GM23338 (cell line): ENCODE results near the gene ALPG. TPM values are rescaled to one million over a fixed set of nuclear protein-coding genes. Genes with fewer than 3 reads are reported as not detected.

Source experiments
- ATAC-seq: fragments of 200-7000 bp; cut with Tn5 transposase; 3 replicates; pipeline ENCODE4 v1.9.1; 2020
- DNase-seq: peaks from one replicate; pipeline ENCODE4 v3.0.0-alpha.2; 2015; ENCODE audit warnings: low spot score
- H2AFZ ChIP-seq: fragments of 200-600 bp; sonication (generic); 2 replicates; pipeline ENCODE4 v1.8.0; 2016; ENCODE audit warnings: antibody characterized with exemption, mild to moderate bottlenecking, moderate library complexity
- H3F3A ChIP-seq: fragments of 200-600 bp; sonication (generic); replicated peaks from 2 replicates; pipeline ENCODE4 v1.8.0; 2017; ENCODE audit warnings: antibody characterized with exemption, mixed run types, low read depth
- H3K27ac ChIP-seq: fragments of 200-600 bp; sonication (generic); 2 replicates; pipeline ENCODE4 v1.6.1; 2016; ENCODE audit warnings: low read depth
- H3K27me3 ChIP-seq: fragments of 200-600 bp; sonication (generic); 2 replicates; pipeline ENCODE4 v1.8.0; 2016; ENCODE audit warnings: mild to moderate bottlenecking, mixed run types, moderate library complexity; ENCODE audit not compliant: insufficient read depth
- H3K36me3 ChIP-seq: fragments of 200-600 bp; sonication (generic); 2 replicates; pipeline ENCODE4 v1.8.0; 2016; ENCODE audit warnings: mild to moderate bottlenecking; ENCODE audit not compliant: insufficient read depth
- H3K4me1 ChIP-seq: fragments of 200-600 bp; sonication (generic); 2 replicates; pipeline ENCODE4 v1.8.0; 2016; ENCODE audit warnings: mild to moderate bottlenecking, moderate library complexity; ENCODE audit not compliant: insufficient read depth
- H3K4me2 ChIP-seq: fragments of 200-600 bp; sonication (generic); 2 replicates; pipeline ENCODE4 v1.7.1; 2017; ENCODE audit warnings: mixed run types
- H3K4me3 ChIP-seq: fragments of 200-600 bp; sonication (generic); 2 replicates; pipeline ENCODE4 v1.6.1; 2016; ENCODE audit warnings: mixed run types
- H3K79me2 ChIP-seq: fragments of 200-600 bp; sonication (generic); replicated peaks from 2 replicates; pipeline ENCODE4 v1.8.0; 2017; ENCODE audit warnings: mild to moderate bottlenecking; ENCODE audit not compliant: insufficient read depth
- H3K9me2 ChIP-seq: fragments of 200-600 bp; sonication (generic); 2 replicates; pipeline ENCODE4 v1.8.0; 2017; ENCODE audit not compliant: insufficient read depth
- H4K20me1 ChIP-seq: fragments of 200-600 bp; sonication (generic); replicated peaks from 2 replicates; pipeline ENCODE4 v1.8.0; 2017; ENCODE audit warnings: mild to moderate bottlenecking; ENCODE audit not compliant: insufficient read depth
- H3K27ac Mint-ChIP-seq: 2 replicates; pipeline ENCODE4 v1.8.0; 2020; ENCODE audit warnings: inconsistent platforms, mild to moderate bottlenecking, moderate library complexity, mixed read lengths
- H3K27me3 Mint-ChIP-seq: 3 replicates; pipeline ENCODE4 v1.8.0; 2022; ENCODE audit warnings: low read depth, mild to moderate bottlenecking, moderate library complexity, mixed read lengths, inconsistent platforms; ENCODE audit not compliant: insufficient read depth, poor library complexity
- H3K36me3 Mint-ChIP-seq: 3 replicates; pipeline ENCODE4 v1.8.0; 2021; ENCODE audit warnings: low read depth, mild to moderate bottlenecking, inconsistent platforms, moderate library complexity, mixed read lengths
- H3K4me1 Mint-ChIP-seq: 3 replicates; pipeline ENCODE4 v1.8.0; 2020; ENCODE audit warnings: mild to moderate bottlenecking, inconsistent platforms, mixed read lengths
- H3K4me3 Mint-ChIP-seq: 3 replicates; pipeline ENCODE4 v1.8.0; 2021; ENCODE audit warnings: moderate library complexity, mild to moderate bottlenecking, inconsistent platforms, mixed read lengths
- H3K9me3 Mint-ChIP-seq: 3 replicates; pipeline ENCODE4 v1.8.0; 2020; ENCODE audit warnings: moderate library complexity, mild to moderate bottlenecking, inconsistent platforms, mixed read lengths
- EZH2 ChIP-seq: fragments of 200-600 bp; sonication (generic); IDR thresholded peaks from one replicate; pipeline ENCODE4 v1.8.0; 2017; ENCODE audit warnings: antibody characterized with exemption, mild to moderate bottlenecking, low read depth; ENCODE audit not compliant: unreplicated experiment
- JUNB ChIP-seq: IDR thresholded peaks from one replicate; pipeline ENCODE4 v1.6.1; 2016; ENCODE audit warnings: antibody characterized with exemption; ENCODE audit not compliant: unreplicated experiment
- STAT1 ChIP-seq: IDR thresholded peaks from one replicate; pipeline ENCODE4 v1.6.1; 2016; ENCODE audit warnings: antibody characterized with exemption; ENCODE audit not compliant: unreplicated experiment
- ZNF114 ChIP-seq: fragments of 250-450 bp; sonication (Bioruptor Pico); IDR thresholded peaks from 2 replicates; pipeline ENCODE4 v1.5.0; 2020; ENCODE audit warnings: mild to moderate bottlenecking, moderate library complexity
- ZNF331 ChIP-seq: fragments of 250-450 bp; sonication (Bioruptor Pico); IDR thresholded peaks from 2 replicates; pipeline ENCODE4 v1.5.0; 2020; ENCODE audit warnings: low read depth, mild to moderate bottlenecking, moderate library complexity
- polyA plus RNA-seq: library from polyadenylated mRNA; unstranded; fragments of >200 nt; fragmentation: Nextera tagmentation; extraction: Ambion mirVana; gene quantifications from 2 replicates; pipeline ENCODE4 v1.2.1, GENCODE V29; 2016
- total RNA-seq: library from RNA; depleted of rRNA; stranded (reverse); fragments of >200 nt; shearing (Covaris generic); gene quantifications from 2 replicates; pipeline ENCODE4 v1.2.3, GENCODE V29; 2014
- TF ChIP-seq, protein P1 (sequence below), 2 experiments: fragments of 200-600 bp in 1 of 2; sonication (generic) in 1 of 2; conservative IDR thresholded peaks; 2 replicates each; pipeline versions ENCODE4 v1.5.1 to v1.6.1; 2016 to 2017; ENCODE audit warnings: antibody characterized with exemption in 2 of 2, low read depth in 2 of 2, mild to moderate bottlenecking in 2 of 2, moderate library complexity in 1 of 2

The ALPG gene
- total and polyA plus RNA-seq, 2 experiments from 2014 or later = 0.89 to 2.5 TPM

DNA sequence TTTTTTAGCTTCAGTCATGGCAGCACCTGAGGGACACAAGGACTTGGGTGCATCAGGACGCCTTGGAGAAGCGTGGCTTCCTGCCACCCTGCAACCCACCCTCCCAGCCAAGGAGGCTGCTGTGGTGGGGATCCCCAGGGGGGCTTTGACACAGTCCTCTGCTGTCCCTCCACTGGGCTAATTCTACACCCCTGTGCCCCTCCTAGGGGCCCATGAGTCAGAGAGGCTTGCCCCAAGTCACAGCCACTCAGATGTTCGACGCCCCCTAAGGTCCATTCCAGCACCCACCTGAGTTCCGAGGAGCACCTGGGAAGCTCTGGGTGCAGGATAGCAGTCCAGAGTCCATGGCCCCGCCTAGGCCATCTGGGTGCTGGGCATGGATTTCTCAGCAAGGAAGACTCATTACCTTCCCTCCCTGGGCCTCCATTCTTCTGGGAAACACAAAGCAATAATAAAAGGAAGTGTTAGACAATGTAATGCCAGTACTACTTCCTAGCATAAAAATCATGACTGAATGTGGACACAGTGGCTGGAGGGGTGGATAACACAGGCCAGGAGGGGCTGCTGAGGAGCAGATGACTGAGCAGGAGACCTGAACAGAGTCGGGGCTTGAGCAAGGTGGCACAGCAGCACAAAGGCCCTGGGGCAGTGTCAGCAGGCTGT lies 3.7 kb downstream of the ALPG start:
- Histone ChIP-seq H3K4me3 (no peak overlapping the region), H3K9me2 (0 out of 2 replicates have a peak, but pooled peaks cover under 1% of the 10 kb centered on the region), H3K4me2 (no peak overlapping the region), H3K79me2 (no peaks in the 10 kb centered on the region), H2AFZ (no peak overlapping the region), H3K27me3 (no peaks in the 10 kb centered on the region), H3F3A (no peaks in the 10 kb centered on the region), H3K27ac (no peak overlapping the region), H3K4me1 (no peaks in the 10 kb centered on the region), H3K36me3 (no peaks in the 10 kb centered on the region), H4K20me1 (0 out of 2 replicates have a peak, but pooled peaks cover 4% of the 10 kb centered on the region)
- DNase-seq (no peak), ATAC-seq (peak; percentile 5)
- H3K27me3 Mint-ChIP-seq = peaks cover 6% of the 10 kb centered on the region
- TF ChIP-seq ZNF331 (CRISPR knock-in tag) = no peak
- TF ChIP-seq, protein P1, sequence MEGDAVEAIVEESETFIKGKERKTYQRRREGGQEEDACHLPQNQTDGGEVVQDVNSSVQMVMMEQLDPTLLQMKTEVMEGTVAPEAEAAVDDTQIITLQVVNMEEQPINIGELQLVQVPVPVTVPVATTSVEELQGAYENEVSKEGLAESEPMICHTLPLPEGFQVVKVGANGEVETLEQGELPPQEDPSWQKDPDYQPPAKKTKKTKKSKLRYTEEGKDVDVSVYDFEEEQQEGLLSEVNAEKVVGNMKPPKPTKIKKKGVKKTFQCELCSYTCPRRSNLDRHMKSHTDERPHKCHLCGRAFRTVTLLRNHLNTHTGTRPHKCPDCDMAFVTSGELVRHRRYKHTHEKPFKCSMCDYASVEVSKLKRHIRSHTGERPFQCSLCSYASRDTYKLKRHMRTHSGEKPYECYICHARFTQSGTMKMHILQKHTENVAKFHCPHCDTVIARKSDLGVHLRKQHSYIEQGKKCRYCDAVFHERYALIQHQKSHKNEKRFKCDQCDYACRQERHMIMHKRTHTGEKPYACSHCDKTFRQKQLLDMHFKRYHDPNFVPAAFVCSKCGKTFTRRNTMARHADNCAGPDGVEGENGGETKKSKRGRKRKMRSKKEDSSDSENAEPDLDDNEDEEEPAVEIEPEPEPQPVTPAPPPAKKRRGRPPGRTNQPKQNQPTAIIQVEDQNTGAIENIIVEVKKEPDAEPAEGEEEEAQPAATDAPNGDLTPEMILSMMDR (conservative IDR thresholded peaks at IDR 0.05; ENCODE audit: low read depth in 2 of 2) = 0 out of 4 replicates have a peak, but pooled peaks of 1 of the 2 experiments have one; percentile 1
- no peaks in the 10 kb centered on the region for H3K36me3 Mint-ChIP-seq
- H3K4me1 Mint-ChIP-seq = no peaks in the 10 kb centered on the region
- H3K9me3 Mint-ChIP-seq = no peaks in the 10 kb centered on the region
- no peak overlapping the region for H3K4me3 Mint-ChIP-seq
- no peak overlapping the region for H3K27ac Mint-ChIP-seq

DNA sequence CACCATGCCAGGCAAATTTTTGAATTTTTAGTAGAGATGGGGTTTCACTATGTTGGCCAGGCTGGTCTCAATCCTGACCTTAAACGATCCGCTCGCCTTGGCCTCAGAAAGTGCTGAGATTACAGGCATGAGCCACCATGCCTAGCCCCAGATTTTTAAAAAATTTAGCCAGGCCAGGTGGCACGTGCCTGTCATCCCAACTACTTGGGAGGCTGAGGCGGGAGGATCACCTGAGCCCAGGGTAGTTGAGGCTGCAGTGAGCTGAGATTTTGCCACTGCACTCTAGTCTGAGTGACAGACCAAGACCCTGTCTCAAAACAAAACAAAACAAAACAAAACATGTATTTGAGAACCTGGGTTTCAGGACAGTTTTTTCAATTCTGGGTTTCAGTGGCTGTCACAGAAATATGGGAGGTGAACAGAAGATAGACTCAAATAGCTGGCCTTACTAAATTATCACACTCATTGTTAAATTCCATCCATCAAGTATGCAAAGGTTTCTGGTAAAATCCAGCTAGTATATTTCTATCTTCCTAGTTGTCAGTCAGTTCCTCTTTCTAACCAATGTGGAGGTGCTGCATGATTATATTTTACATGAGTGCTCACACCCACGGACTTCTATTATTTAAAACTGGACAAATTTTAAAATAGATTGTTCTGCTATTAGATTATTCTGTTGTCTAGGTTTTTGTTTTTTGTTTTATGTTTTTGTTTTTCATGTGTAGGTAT lies 5.4 kb downstream of the ALPG start:
- Histone ChIP-seq H2AFZ (no peak overlapping the region), H4K20me1 (0 out of 2 replicates have a peak, but pooled peaks cover 4% of the 10 kb centered on the region), H3K79me2 (no peaks in the 10 kb centered on the region), H3K4me2 (no peak overlapping the region), H3K4me3 (no peak overlapping the region), H3K27ac (peak overlapping the region; percentile 47; the same call in 1 of the 2 replicates), H3F3A (no peaks in the 10 kb centered on the region), H3K27me3 (no peaks in the 10 kb centered on the region), H3K9me2 (0 out of 2 replicates have a peak, but pooled peaks cover 3% of the 10 kb centered on the region), H3K4me1 (no peaks in the 10 kb centered on the region), H3K36me3 (no peaks in the 10 kb centered on the region)
- no peak overlapping the region for H3K27ac Mint-ChIP-seq
- H3K9me3 Mint-ChIP-seq = no peaks in the 10 kb centered on the region
- no peak overlapping the region for H3K4me3 Mint-ChIP-seq
- H3K27me3 Mint-ChIP-seq = peaks cover 5% of the 10 kb centered on the region
- H3K4me1 Mint-ChIP-seq = no peaks in the 10 kb centered on the region
- H3K36me3 Mint-ChIP-seq = no peaks in the 10 kb centered on the region; the same call in 2 of the 3 replicates
- TF ChIP-seq STAT1 (no peak), JUNB (no peak), ZNF331 (CRISPR knock-in tag) (no peak), ZNF114 (CRISPR knock-in tag) (no peak), EZH2 (no peak)
- no peak for DNase-seq
- no peak for ATAC-seq
